HG03097 (cell line): Measurements from ENCODE around the gene ZNF804A.

ENCODE experiments used
- ATAC-seq: cut with Tn5 transposase; IDR thresholded peaks from one replicate; pipeline ENCODE4 v1.9.1; 2021; ENCODE audit not compliant: unreplicated experiment, low FRiP score

Gene ZNF804A

GRCh38 chr2:184602734-184603133, 4.4 kb downstream of the ZNF804A start:
- ATAC-seq = no peak

DNA sequence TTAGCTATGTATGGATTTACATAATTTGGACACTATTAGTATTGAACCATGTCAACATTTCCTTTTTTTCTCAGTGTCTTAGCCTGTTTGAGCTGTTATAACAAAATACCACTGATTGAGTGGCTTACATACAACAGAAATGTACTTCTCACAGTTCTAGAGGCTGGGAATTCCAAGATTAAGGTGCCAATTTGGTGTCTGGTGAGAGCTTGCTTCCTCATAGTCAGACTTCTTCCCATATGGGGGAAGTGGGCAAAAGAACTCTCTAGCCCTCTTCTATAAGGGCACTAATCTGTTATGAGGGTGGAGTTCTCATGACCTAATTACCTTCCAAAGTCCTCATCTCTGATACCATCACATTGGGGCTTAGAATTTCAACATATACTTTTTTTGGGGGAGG, 12.6 kb downstream of the ZNF804A start:
- ATAC-seq = no peak

DNA sequence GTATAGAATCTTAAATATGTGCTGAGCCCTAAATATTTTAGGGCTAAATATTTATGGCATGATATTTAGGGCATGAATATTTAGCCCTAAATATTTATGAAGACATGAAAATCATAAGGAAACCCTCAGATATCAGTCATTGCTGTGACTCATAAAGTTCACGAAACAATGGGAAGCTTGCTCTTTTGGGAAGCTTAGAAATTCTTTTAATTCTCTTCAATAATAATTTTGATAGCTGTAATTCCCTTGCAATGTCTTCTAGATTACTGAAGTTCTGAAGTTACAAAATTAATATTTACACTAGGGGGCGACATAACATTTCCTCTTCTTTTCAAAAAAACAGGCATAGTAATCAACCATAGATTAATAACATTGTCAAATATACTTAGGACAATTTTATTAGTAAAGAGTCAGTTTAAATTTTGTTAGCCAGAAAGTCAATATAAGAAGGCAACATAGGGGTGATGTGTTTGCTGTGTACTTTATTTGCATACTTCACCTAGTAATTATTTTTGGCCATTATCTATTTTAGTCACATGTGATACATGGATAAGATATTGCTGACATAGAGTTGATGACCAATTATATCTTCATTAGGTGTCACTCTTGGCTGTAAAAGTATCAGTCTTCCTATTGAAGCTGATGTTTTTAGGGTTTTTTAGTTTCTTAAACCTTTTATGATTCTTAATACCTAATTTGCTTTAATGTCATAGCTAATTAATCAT, 13.2 kb downstream of the ZNF804A start:
- no peak for ATAC-seq

- ATAC-seq = no peak
These were observed 22.0 kb downstream of the ZNF804A start for GRCh38 chr2:184620367-184620766.

DNA sequence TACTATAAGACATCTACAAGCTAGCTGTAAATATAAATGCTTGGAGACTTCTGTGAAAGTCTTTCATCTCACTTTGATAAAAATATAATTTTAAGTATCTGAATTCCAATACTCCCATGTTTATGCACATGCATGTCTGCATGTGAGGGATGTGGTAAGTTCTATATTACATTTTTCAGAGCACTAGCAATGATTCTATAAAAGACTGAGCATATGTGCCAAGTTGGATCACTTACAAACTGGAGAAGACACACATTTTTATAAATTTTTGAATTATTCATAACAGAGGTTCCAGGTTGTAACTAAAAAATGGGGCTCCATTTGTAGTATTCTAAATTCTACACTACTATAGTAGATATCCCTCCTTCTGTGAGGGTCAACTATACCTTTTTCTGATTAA, 26.0 kb downstream of the ZNF804A start:
- ATAC-seq = no peak

DNA sequence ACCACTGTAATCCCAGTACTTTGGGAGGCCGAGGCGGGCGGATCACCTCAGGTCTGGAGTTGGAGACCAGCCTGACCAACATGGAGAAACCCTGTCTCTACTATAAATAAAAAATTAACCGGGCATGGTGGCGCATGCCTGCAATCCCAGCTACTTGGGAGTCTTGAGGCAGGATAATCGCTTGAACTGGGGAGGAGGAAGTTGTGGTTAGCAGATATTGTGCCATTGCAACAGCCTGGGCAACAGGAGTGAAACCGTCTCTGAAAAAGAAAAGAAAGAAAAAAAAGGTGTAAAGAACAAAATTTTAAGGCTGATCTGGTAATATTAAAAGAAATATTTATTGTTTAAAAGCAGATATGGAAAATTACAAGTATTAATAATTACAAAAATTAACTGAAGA, 29.7 kb downstream of the ZNF804A start:
- no peak for ATAC-seq

- ATAC-seq = no peak
These were observed 35.4 kb downstream of the ZNF804A start for GRCh38 chr2:184633726-184634125.

GRCh38 chr2:184637781-184638180, 39.5 kb downstream of the ZNF804A start:
- ATAC-seq = no peak

DNA sequence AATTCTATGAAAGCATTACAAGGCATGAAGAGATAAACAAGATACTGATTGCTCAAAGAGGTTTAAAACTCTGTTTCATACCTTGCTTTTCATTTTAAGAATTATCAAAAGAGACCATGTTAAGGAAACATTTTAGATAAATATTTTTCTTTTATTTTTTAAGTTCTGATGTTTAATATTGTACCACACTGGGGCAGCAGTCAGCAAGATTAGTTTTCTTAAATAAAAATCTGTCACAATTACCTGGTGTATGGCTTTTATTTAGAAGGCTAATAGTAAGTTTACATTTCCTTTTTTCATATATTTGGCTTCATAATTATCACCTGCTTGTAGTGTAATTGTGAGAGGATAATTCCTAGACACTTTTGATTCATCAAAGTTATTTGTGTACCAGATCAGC, 46.4 kb downstream of the ZNF804A start:
- ATAC-seq = no peak

- no peak for ATAC-seq
These were observed 47.8 kb downstream of the ZNF804A start for GRCh38 chr2:184646177-184646576.

- no peak for ATAC-seq
These were observed 48.3 kb downstream of the ZNF804A start for GRCh38 chr2:184646593-184646992.

DNA sequence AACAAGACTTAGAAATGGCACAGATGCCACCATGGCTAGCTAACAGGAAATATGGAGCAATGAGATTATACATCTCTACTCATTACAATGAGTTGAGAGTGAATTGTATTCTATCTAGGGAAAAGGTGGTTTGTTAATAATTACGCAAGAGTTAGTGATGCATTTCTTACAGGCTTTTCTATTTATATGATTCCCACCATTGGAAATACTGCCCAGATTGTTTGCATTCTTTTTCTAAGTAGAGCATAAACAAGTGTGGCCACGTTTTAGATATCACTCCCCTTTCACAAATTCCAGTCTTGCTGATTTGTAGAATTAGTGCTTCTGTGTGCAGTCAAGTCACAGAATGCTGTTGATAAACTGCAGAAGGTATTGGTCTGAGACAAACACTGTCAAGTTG, 56.6 kb downstream of the ZNF804A start:
- no peak for ATAC-seq

DNA sequence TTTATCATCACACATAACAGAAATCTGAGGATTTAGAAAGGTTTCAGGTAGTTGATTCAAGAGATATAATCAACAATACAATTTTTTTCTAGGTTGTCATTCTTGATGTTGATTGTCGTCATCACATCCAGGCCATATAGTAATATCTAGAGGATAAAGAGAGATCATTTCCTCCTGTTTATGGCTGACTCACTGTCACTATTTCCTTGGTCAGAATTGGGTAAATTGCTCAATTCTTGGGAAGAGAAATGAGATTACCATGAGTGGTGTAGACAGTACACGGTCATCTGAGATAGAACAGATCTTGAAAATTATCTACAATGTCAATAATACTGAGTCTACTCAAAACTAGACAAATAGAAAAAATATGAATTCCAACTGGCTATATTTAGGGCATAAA, 78.8 kb downstream of the ZNF804A start:
- no peak for ATAC-seq

DNA sequence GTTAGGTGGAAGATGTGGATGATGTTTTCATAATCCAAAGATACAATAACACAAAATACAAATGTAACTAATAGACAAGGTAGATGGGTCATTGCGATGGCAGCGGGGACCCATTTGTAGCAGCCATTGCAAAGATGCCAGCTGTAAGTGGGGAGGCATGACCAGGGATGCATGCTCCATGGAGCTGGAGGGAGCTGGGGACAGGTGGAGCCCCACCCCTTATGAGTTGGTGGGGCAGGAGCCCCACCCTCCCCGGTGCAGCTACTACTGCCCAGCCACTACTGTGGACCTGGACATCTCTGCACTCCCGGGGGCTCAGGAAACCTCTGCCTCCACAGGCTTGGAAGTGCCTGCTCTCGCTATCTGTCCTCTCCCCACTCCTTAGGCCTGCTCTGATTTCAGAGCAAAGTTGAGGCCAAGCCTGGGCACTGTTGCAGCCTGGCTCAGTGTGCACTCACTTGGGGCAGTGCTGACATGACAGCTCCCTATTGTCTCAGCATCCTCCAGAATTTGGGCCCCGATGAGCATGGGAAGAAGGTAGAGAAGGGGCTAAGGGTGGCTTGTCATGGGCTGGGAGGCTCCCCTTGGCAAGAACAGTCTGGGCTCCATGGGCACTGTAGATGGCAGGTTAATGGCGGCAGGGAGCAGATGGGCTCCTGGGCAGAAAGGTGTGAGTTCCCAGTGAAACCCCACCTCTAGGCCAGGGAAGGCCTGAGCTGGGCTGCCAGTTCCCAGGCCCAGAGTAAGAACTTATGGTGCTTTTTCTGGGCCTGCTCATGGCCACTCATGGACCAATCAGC, 81.1 kb downstream of the ZNF804A start:
- no peak for ATAC-seq

- no peak for ATAC-seq
These were observed 82.5 kb downstream of the ZNF804A start for GRCh38 chr2:184680825-184681224.

GRCh38 chr2:184681642-184682321, 83.5 kb downstream of the ZNF804A start:
- ATAC-seq = no peak

DNA sequence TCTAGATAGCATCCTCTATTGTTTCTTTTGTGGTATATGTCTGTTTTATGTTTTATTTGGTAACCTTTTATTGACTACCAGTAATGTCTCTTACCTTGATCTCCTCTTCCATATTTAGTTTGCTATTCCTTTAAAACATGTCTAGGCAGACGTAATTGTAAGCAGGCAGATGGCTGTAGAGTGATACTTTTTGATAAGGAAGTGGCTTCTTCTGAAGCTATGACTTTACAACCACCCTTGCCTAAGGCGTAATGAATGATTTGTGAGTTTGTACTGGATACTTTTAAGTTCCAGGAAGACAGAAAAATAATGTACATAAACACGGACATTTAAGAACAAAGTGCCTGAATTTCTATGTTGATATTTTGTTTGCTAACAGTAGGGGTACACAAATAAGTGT, 85.6 kb downstream of the ZNF804A start:
- ATAC-seq = no peak

DNA sequence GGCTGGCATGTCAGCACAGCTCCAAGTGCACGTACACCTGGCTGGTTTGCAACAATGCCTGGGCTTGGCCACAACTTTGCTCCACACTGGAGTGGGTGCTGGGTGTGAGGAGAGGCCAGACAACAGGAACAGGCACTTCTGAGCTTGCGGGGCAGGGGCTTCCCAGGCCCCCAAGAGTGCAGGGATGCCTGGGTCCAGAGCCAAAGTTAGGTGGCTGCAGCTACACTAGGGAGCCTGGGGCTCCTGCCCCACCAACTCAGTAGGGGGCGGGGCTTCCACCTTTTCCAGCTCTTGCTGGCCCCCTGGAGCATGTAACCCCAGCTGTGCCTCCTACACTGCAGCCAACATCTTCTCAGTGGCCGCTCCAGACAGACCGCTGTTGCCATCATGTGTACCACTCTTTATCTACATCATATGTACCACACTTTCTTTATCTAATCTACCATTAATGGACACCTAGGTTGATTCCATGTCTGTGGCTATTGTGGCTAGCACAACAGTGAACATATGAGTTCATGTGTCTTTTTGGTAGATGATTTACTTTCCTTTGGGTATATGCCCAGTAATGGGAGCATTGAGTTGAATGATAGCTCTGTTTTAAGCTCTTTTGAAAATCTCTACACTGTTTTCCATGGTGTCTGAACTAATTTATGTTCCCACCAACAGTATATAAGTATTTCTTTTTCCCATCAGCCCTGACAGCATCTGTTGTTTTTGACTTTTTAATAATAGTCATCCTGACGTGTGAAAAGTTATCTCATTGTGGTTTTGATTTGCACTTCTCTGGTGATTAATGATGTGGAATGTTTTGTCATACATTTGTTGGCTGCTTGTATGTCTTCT, 87.9 kb downstream of the ZNF804A start:
- no peak for ATAC-seq

DNA sequence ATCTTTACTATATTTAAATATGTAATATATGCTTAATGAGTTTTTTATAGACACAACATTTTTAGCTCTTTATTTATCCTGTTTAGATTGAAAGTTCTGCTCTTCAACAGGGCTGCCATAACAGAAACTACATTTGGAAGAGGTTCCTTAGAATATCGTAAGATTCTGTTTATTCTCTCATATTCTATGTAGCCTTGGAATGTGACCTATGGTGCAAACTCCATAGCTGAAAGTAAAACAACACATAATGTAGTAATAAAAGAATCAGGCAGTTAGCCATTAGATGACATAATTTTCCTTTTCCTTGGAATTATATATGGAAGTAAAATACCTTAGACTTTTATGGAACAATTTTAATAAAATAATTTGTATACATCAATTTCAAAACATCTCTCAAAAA, 91.3 kb downstream of the ZNF804A start:
- no peak for ATAC-seq

- no peak for ATAC-seq
These were observed 93.9 kb downstream of the ZNF804A start for GRCh38 chr2:184692141-184692734.
